Measurements from ENCODE around the gene GAGE12E.
"Not testable (repeated sequence)": the region's sequence is repeated elsewhere in the genome, so short reads cannot be mapped to it uniquely, and the experiment has no call there.

GAGE12E gene, protein sequence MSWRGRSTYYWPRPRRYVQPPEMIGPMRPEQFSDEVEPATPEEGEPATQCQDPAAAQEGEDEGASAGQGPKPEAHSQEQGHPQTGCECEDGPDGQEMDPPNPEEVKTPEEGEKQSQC

DNA sequence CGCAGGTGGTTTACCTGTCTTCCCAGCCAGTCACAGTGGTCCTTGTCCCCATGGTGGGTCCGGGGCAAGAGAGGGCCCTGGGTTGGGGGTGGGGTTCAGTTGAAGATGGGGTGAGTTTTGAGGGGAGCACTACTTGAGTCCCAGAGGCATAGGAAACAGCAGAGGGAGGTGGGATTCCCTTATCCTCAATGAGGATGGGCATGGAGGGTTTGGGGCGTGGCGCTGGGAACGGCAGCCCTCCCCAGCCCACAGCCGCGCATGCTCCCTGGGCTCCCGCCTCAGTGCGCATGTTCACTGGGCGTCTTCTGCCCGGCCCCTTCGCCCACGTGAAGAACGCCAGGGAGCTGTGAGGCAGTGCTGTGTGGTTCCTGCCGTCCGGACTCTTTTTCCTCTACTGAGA lies at the start of gene GAGE12E:
Gene GAGE12E (plus strand): TSS at position 301 of the 400 bp plus-strand sequence. CDS start 1,155 bp downstream, outside the sequence.
- not testable (repeated sequence) for DNase-seq

- DNase-seq = not testable (repeated sequence)
These were observed 19.2 kb upstream of the GAGE12E start, which contains the start of gene GAGE12C for GRCh38 chrX:49531877-49532276. Gene GAGE12C, plus strand, starts transcription at chrX:49532177. Its CDS starts 1,155 bp downstream, at chrX:49533332.

- not testable (repeated sequence) for DNase-seq
These were observed 9.7 kb upstream of the GAGE12E start, which contains the start of gene GAGE12D for GRCh38 chrX:49541433-49541832. Gene GAGE12D, plus strand, starts transcription at chrX:49541733. Its CDS starts 1,155 bp downstream, at chrX:49542888.

- not testable (repeated sequence) for DNase-seq
These were observed 9.5 kb downstream of the GAGE12E start, which contains the start of gene GAGE12F for GRCh38 chrX:49560542-49560941. Gene GAGE12F, plus strand, starts transcription at chrX:49560842. Its CDS starts 1,155 bp downstream, at chrX:49561997.

DNA sequence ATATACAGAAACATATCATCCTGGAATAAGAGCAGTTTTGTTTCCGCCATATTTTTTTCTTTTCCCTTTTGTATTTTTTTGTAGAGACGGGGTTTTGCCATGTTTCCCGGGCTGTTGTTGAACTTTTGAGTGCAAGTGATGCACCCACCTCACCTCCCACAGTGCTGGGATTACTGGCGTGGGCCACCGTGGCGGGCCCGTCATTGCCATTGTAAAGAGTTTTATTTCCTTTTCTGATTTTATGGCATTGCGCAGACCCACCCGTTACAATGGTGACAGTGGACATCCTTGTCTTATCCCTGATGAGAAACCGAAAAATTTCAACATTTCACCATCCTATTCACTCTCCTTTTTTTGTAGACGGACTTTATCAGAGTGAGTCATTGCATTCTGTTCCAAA lies 17.6 kb downstream of the GAGE12E start:
- DNase-seq = not testable (repeated sequence)

DNA sequence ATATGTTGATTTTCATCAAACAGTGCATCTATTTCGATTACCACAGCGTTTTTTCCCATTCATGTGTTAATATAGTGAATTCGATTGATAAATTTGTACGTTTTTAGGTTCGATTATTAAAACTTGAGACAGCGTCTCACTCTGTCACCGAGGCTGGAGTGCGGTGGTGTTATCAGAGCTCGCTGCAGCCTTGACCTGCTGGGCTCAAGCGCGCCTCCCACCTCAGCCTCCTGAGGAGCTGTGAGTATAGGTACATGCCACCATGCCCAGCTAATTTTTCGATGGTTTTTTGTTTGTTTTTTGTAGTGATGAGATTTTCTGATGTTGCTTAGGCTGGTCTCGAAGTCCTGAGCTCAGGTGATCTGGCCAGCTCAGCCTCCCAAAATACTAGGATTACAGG lies 18.1 kb downstream of the GAGE12E start:
- DNase-seq = not testable (repeated sequence)

DNA sequence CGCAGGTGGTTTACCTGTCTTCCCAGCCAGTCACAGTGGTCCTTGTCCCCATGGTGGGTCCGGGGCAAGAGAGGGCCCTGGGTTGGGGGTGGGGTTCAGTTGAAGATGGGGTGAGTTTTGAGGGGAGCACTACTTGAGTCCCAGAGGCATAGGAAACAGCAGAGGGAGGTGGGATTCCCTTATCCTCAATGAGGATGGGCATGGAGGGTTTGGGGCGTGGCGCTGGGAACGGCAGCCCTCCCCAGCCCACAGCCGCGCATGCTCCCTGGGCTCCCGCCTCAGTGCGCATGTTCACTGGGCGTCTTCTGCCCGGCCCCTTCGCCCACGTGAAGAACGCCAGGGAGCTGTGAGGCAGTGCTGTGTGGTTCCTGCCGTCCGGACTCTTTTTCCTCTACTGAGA lies 19.0 kb downstream of the GAGE12E start, which contains the start of gene GAGE12G:
Gene GAGE12G (plus strand): TSS at position 301 of the 400 bp plus-strand sequence. CDS start 1,155 bp downstream, outside the sequence.
- not testable (repeated sequence) for DNase-seq

- DNase-seq = not testable (repeated sequence)
These were observed 28.6 kb downstream of the GAGE12E start, which contains the start of gene GAGE12H for GRCh38 chrX:49579649-49580048. Gene GAGE12H, plus strand, starts transcription at chrX:49579949. Its CDS starts 1,155 bp downstream, at chrX:49581104.

GRCh38 chrX:49589196-49589595 lies 38.1 kb downstream of the GAGE12E start, which contains the start of gene GAGE2A:
Gene GAGE2A, plus strand, starts transcription at chrX:49589496. Its CDS starts 1,155 bp downstream, at chrX:49590651.
- DNase-seq = not testable (repeated sequence)

DNA sequence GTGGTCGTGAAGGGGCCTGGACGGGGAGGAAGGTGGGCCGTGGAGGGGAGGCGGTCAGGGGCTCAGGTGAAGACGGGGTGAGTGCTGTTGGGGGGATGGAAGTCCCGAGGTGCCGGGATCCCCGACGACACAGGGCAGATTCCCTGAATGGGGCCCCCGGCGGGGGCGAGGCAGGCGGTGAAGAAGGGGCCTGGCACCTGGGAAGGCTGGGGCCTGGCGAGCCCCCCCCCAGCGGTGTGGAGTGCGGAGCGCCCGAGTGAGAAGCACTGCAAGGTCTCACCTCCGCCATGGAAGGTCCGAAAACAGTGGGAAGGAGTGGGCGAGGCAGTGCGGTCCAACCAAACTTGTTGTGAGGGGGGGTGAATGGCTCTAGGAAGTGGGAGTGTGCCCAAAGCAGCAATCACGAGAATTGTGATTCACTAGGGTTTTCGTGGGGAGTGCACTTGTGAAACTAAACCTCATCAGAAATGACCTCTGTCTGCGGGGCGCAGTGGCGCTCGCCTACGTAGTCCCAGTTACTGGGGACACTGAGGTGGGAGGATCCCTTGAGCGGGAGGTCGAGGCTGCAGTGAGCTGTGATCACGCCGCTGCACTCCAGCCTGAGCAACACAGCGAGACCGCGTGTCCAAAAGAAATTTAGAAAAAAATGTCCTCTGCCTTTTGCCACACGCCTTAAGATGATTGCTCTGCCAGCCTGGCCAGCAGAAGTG lies 38.8 kb downstream of the GAGE12E start:
- not testable (repeated sequence) for DNase-seq

DNA sequence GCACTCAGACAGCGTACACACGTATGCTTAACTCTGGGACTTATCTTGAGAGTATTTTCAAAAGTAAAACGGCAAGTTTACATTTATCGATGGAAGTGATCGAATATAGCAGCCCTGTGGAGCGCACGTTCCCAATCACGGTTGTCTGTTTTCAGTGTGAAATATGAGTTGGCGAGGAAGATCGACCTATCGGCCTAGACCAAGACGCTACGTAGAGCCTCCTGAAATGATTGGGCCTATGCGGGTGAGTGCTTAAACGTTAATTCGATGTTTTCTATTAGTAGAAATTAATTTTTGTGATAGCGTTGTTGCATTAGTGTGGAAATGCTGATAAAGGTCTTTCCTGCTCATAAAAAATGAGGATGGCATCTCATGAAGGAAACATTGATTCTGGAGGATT lies 39.4 kb downstream of the GAGE12E start:
- not testable (repeated sequence) for DNase-seq

DNA sequence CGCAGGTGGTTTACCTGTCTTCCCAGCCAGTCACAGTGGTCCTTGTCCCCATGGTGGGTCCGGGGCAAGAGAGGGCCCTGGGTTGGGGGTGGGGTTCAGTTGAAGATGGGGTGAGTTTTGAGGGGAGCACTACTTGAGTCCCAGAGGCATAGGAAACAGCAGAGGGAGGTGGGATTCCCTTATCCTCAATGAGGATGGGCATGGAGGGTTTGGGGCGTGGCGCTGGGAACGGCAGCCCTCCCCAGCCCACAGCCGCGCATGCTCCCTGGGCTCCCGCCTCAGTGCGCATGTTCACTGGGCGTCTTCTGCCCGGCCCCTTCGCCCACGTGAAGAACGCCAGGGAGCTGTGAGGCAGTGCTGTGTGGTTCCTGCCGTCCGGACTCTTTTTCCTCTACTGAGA lies 47.6 kb downstream of the GAGE12E start, which contains the start of gene GAGE1:
Gene GAGE1 (plus strand): TSS at position 301 of the 400 bp plus-strand sequence. CDS start 1,155 bp downstream, outside the sequence.
- not testable (repeated sequence) for DNase-seq

Data from hematopoietic multipotent progenitor cell treated with erythropoietin and hydrocortisone succinate and interleukin-3 and kit ligand, for 6 days (in vitro differentiated cells).